ENCODE measurements around the gene RBMXL2.

- TF ChIP-seq POLR2A (IDR thresholded peaks at IDR 0.05; ENCODE audit: low read length) (no peak), GATA1 (IDR thresholded peaks at IDR 0.05; ENCODE audit: low read depth, low read length) (no peak)
Measured at GRCh38 chr11:7050191-7050590, 38.6 kb upstream of the RBMXL2 start.
